HL-60 (cell line): ENCODE measurements around the gene PTX4.

Experiments
- DNase-seq, 2 experiments: peaks; one replicate each; pipeline ENCODE4 v3.0.0-alpha.2; 2010 to 2020; ENCODE audit warnings: low read depth in 1 of 2, low spot score in 1 of 2
- H3K27ac ChIP-seq: fragments of 250-450 bp; sonication (Bioruptor Pico); replicated peaks from 2 replicates; pipeline ENCODE4 v1.5.1; 2020; ENCODE audit warnings: mild to moderate bottlenecking, moderate library complexity
- H3K27me3 ChIP-seq: fragments of 250-450 bp; sonication (Bioruptor Pico); 2 replicates; pipeline ENCODE4 v1.5.1; 2021; ENCODE audit warnings: mild to moderate bottlenecking, moderate library complexity; ENCODE audit not compliant: insufficient read depth, poor library complexity, severe bottlenecking
- H3K4me3 ChIP-seq: replicated peaks from 2 replicates; pipeline ENCODE4 v1.5.1; 2011; ENCODE audit warnings: mild to moderate bottlenecking, control low read depth, low read length; ENCODE audit not compliant: insufficient read depth
- CTCF ChIP-seq: IDR thresholded peaks from one replicate; pipeline ENCODE4 v1.5.1; 2011; ENCODE audit warnings: low read length, control low read depth, inconsistent platforms; ENCODE audit not compliant: insufficient read depth
- GABPA ChIP-seq: IDR thresholded peaks from 2 replicates; pipeline ENCODE4 v1.6.1; 2012; ENCODE audit warnings: low read depth
- POLR2AphosphoS5 ChIP-seq: IDR thresholded peaks from 2 replicates; pipeline ENCODE4 v1.6.1; 2012; ENCODE audit warnings: low read depth
- REST ChIP-seq: IDR thresholded peaks from 2 replicates; pipeline ENCODE4 v1.6.1; 2012; ENCODE audit warnings: low read depth; ENCODE audit not compliant: insufficient replicate concordance
- SPI1 ChIP-seq: IDR thresholded peaks from 2 replicates; pipeline ENCODE4 v1.6.1; 2012; ENCODE audit warnings: low read depth, mild to moderate bottlenecking, borderline replicate concordance

Gene PTX4

GRCh38 chr16:1453316-1453715 is 35.4 kb downstream of the PTX4 start:
- Histone ChIP-seq H3K27ac (no peak overlapping the region), H3K27me3 (no peaks in the 10 kb centered on the region), H3K4me3 (no peak overlapping the region)
- TF ChIP-seq REST (no peak), SPI1 (no peak), POLR2AphosphoS5 (no peak), GABPA (no peak), CTCF (no peak)
- DNase-seq = no peak

GRCh38 chr16:1452530-1452929 is 36.2 kb downstream of the PTX4 start:
- no peak for TF ChIP-seq REST
- TF ChIP-seq GABPA = no peak
- TF ChIP-seq SPI1 = no peak
- no peak for DNase-seq
- Histone ChIP-seq H3K4me3 (no peak overlapping the region), H3K27ac (no peak overlapping the region), H3K27me3 (no peaks in the 10 kb centered on the region)

GRCh38 chr16:1451702-1452392 is 36.9 kb downstream of the PTX4 start:
- Histone ChIP-seq H3K27me3 (no peaks in the 10 kb centered on the region), H3K27ac (no peak overlapping the region), H3K4me3 (no peak overlapping the region)
- TF ChIP-seq CTCF (no peak), REST (no peak)
- DNase-seq = no peak
